GM21529 (cell line): ENCODE measurements around the gene RBSN.
A peak's percentile ranks its signal among the peaks of the same experiment; 100 is the strongest.

ENCODE experiments used
- ATAC-seq: cut with Tn5 transposase; IDR thresholded peaks from one replicate; pipeline ENCODE4 v1.9.1; 2021; ENCODE audit not compliant: unreplicated experiment

RBSN gene

GRCh38 chr3:15099364-15100098 lies 583 bp upstream of the RBSN start:
- peak; percentile 21 for ATAC-seq

- no peak for ATAC-seq
Measured at GRCh38 chr3:15097891-15098290, 1.1 kb downstream of the RBSN start.

- no peak for ATAC-seq
Measured at GRCh38 chr3:15096046-15096445, 2.9 kb downstream of the RBSN start.

GRCh38 chr3:15094187-15094875 lies 4.6 kb downstream of the RBSN start:
- ATAC-seq, result no peak

- no peak for ATAC-seq
Measured at GRCh38 chr3:15092686-15093085, 6.3 kb downstream of the RBSN start.

GRCh38 chr3:15091575-15091974 lies 7.4 kb downstream of the RBSN start:
- no peak for ATAC-seq

GRCh38 chr3:15089201-15089600 lies 9.7 kb downstream of the RBSN start:
- no peak for ATAC-seq

- no peak for ATAC-seq
Measured at GRCh38 chr3:15086699-15087098, 12.2 kb downstream of the RBSN start.

- no peak for ATAC-seq
Measured at GRCh38 chr3:15086263-15086662, 12.7 kb downstream of the RBSN start.

GRCh38 chr3:15083252-15083651 lies 15.7 kb downstream of the RBSN start:
- ATAC-seq, result no peak

GRCh38 chr3:15081960-15082664 lies 16.8 kb downstream of the RBSN start:
- ATAC-seq, result no peak

GRCh38 chr3:15079091-15079490 lies 19.9 kb downstream of the RBSN start:
- no peak for ATAC-seq

- ATAC-seq, result no peak
Measured at GRCh38 chr3:15074500-15074899, 24.4 kb downstream of the RBSN start.

GRCh38 chr3:15071699-15072098 lies 27.2 kb downstream of the RBSN start:
- ATAC-seq, result no peak

- ATAC-seq, result no peak
Measured at GRCh38 chr3:15069441-15069840, 29.5 kb downstream of the RBSN start.

- ATAC-seq, result no peak
Measured at GRCh38 chr3:15066467-15066866, 32.5 kb downstream of the RBSN start.

GRCh38 chr3:15065550-15066007 lies 33.4 kb downstream of the RBSN start:
- ATAC-seq, result no peak

- ATAC-seq, result peak; percentile 95
Measured at GRCh38 chr3:15064835-15065549, 34.0 kb downstream of the RBSN start, which contains the start of gene MRPS25. MRPS25 (minus strand) TSS chr3:15065315; CDS start chr3:15065194, 121 bp downstream.

- peak; percentile 27 for ATAC-seq
Measured at GRCh38 chr3:15064299-15064834, 34.6 kb downstream of the RBSN start.

GRCh38 chr3:15063656-15064286 lies 35.2 kb downstream of the RBSN start:
- ATAC-seq, result no peak
